Right cardiac atrium (tissue), 5 donors: ENCODE results near the gene BRI3BP. TPM values are rescaled to one million over a fixed set of nuclear protein-coding genes. Genes with fewer than 3 reads are reported as not detected.
"Not testable (repeated sequence)": the region's sequence is repeated elsewhere in the genome, so short reads cannot be mapped to it uniquely, and the experiment has no call there.

Experiments used
- ATAC-seq, 2 donors: fragments of 200-7000 bp; cut with Tn5 transposase; one replicate each; pipeline versions ENCODE4 v1.8.0 to v1.9.1; 2020; ENCODE audit warnings: moderate library complexity in 2 of 2, mild to moderate bottlenecking in 1 of 2
- DNase-seq, 3 donors: peaks; one replicate each; pipeline ENCODE4 v3.0.0-alpha.2; 2020
- H3K27ac ChIP-seq: one replicate; pipeline ENCODE4 v1.5.1; 2013; ENCODE audit warnings: mild to moderate bottlenecking, low read length, control low read depth, moderate library complexity
- H3K27me3 ChIP-seq: one replicate; pipeline ENCODE4 v1.6.1; 2013; ENCODE audit not compliant: control insufficient read depth, insufficient read depth
- H3K4me1 ChIP-seq: one replicate; pipeline ENCODE4 v1.6.1; 2013; ENCODE audit warnings: low read length; ENCODE audit not compliant: control insufficient read depth, insufficient read depth
- H3K4me3 ChIP-seq: one replicate; pipeline ENCODE4 v1.5.1; 2013; ENCODE audit warnings: low read length, control low read depth
- H3K9me3 ChIP-seq: one replicate; pipeline ENCODE4 v1.6.1; 2013; ENCODE audit warnings: low read length; ENCODE audit not compliant: control insufficient read depth
- WGBS: extraction: QIAGEN DNeasy Blood & Tissue Kit; methylation state at CpG from one replicate; pipeline ENCODE4 v1.1.7; 2013; 5-methylcytosine and 5-hydroxymethylcytosine counted together
- intact Hi-C, 4 donors: fragments of 100-400 bp; cut with DNase I; formaldehyde crosslinking; loops; one replicate each; pipeline versions ENCODE4 v1.11.0 to v1.14.0; 2022 to 2023
- polyA plus RNA-seq: library from polyadenylated mRNA; stranded (reverse); fragments of 200-250 nt; gene quantifications from one replicate; pipeline ENCODE4 v1.2.3, GENCODE V29; 2013
- total RNA-seq, 4 donors: library from RNA; stranded (reverse); fragmentation: NEBNext Ultra II Directional; extraction: Animal tissue kit (Norgen Biotek cat#: 25700); gene quantifications; one replicate each; pipeline ENCODE4 v1.2.1, GENCODE V29; 2021
- donor health status: healthy with polysubstance abuse.
- donor health status: DM: no; HTN: yes; CAD: no.
- donor health status: DM: no; HTN: no; CAD: no.
- donor health status: DM: no; HTN: yes; CAD: no; lungs with severe emphysema.
- donor health status: DM: yes; HTN: yes; CAD: no.

BRI3BP gene
- total and polyA plus RNA-seq, 5 donors = 1.4 to 6.1 (median 3.9) TPM

DNA sequence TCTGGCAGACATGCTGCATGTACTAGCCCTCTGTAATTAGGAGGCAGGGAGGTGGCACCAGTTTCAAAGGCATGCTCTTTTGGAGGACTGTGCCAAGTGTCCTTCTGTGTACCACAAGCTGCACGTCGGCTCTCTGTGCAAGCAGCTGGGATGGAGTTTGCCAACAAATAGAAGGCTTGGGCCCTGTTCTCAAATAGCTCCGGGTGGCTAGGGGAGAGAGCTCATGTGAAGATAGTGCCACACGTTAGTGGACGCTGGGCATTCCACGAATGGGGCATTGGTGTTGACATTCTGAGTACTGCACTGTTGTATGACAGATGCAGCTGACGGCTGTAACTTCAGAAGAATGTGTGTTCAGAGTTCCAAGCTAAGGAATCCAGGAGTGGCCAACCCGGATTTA, 76.2 kb downstream of the BRI3BP start:
- intact Hi-C loops = loop anchor here in 1 of 4 donors (10.0 kb wide), 1 partner anchor 75 kb away; the partner anchor contains the start of gene BRI3BP
- H3K9me3 ChIP-seq = no peaks in the 10 kb centered on the region
- ATAC-seq (peak in 1 of 2 donors; percentile 17), DNase-seq (no peak)
- H3K4me1 ChIP-seq = peaks cover 4% of the 10 kb centered on the region
- WGBS = 53% methylated on average over 8 of the region's 8 CpGs
- H3K27ac ChIP-seq = no peak overlapping the region
- no peak overlapping the region for H3K4me3 ChIP-seq
- H3K27me3 ChIP-seq = no peaks in the 10 kb centered on the region

DNA sequence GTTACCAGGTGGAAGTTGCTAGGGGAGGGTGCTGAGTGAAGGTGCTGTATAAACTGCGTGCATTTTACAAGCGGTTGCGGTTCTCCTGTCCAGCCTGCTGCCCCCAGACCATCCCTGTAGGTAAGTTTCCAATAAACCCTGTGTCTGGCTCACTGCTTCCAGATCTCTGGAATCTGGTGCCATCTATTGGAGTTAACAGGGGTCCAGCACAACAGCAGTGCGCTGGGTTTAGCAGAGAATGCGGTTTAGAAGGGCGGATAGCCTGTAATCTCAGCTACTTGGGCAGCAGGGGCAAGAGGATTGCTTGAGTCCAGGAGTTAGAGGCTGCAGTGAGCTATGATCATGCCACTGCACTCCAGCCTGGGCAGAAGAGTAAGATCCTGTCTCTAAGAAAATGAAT, 76.7 kb downstream of the BRI3BP start:
- intact Hi-C loops = no loop called here
- DNase-seq = no peak
- Histone ChIP-seq H3K4me3 (no peak overlapping the region), H3K9me3 (no peaks in the 10 kb centered on the region), H3K27me3 (no peaks in the 10 kb centered on the region), H3K27ac (peak overlapping the region; percentile 45), H3K4me1 (peaks cover 4% of the 10 kb centered on the region)
- 76% methylated on average over 6 of the region's 6 CpGs for WGBS
- ATAC-seq = no peak

DNA sequence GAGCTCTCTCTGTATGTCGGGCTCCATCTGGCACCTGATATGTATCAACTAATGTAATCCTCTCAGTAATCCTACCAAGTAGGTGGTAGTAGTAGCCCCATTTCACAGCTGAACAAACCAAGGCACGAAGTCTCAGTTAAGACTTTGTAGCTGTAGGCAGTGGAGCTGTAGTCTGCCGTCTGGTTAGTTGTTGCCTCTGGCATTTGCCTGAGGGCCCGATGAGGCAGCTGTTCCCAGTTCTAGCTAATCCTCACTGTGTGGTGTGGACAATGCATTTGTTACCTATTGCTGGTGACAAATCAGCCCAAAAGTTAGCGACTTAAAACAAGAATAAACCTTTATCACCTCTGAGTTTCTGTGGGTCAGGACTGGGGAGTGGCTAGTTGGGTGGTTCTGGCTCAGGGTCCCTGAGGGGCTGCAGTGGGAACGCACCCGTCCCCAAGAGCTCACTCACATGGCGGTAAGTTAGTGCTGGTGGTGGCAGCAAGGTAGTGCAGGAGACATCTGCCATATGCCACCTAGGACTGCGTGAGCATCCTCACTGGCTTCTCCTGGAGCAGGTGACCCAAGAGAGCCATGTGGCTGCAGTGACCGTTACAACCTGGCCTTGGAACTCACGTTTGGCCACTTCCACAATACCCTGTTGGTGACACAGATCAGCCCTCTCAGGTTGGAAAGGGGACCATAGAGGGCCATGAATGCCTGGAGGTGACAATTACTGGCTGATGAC, 77.4 kb downstream of the BRI3BP start:
- Histone ChIP-seq H3K9me3 (no peaks in the 10 kb centered on the region), H3K27ac (no peak overlapping the region), H3K4me1 (peaks cover 4% of the 10 kb centered on the region), H3K4me3 (no peak overlapping the region), H3K27me3 (no peaks in the 10 kb centered on the region)
- WGBS = 94% methylated on average over 11 of the region's 11 CpGs
- DNase-seq (no peak), ATAC-seq (no peak)
- intact Hi-C loops = no loop called here

DNA sequence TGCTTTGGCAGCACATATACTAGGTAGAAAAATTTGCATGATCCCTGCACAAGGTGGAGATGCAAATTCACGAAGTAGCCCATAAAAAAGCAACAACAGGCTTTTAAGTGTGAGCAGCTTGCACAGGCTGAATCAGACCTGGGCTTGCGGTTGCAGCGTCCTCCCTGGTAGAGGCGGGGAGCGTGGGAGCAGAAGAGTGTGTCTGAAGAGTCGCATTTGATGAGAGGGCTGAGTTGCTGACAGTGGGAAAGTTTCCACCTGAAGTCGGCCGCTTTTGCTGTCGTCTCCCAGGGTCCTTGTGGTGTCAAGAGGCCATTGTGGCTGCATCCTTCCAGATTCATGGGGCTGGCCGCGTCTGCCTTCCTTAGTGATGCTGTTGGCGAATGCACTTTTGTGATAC, 78.0 kb downstream of the BRI3BP start:
- Histone ChIP-seq H3K4me3 (no peak overlapping the region), H3K27ac (no peak overlapping the region), H3K9me3 (no peaks in the 10 kb centered on the region), H3K4me1 (peaks cover 4% of the 10 kb centered on the region), H3K27me3 (no peaks in the 10 kb centered on the region)
- no peak for ATAC-seq
- 90% methylated on average over 12 of the region's 12 CpGs for WGBS
- DNase-seq = no peak
- intact Hi-C loops = no loop called here

DNA sequence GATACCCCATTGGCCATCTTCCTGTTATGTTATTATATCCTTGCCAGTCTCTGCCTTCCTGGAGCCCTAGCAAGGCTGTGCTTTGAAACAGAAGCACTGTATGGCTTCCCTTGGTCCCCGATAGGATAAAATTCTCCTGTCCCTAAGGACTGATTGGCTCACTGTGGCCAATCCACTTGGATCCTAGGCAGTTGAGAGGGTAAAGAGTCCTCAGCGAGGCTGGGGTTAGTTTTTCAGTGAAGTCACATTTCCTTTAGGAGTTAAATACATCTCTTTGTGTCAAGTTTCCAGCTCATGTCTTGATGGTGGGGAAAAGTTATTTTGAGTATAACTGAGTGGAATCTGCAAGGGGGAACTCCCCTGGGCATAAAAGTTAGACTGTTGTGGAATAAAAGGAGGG, 79.1 kb downstream of the BRI3BP start:
- intact Hi-C loops = no loop called here
- WGBS = 81% methylated on average over 2 of the region's 2 CpGs
- Histone ChIP-seq H3K9me3 (no peaks in the 10 kb centered on the region), H3K4me1 (peaks cover 4% of the 10 kb centered on the region), H3K4me3 (no peak overlapping the region), H3K27ac (no peak overlapping the region), H3K27me3 (no peaks in the 10 kb centered on the region)
- DNase-seq (no peak), ATAC-seq (no peak)

DNA sequence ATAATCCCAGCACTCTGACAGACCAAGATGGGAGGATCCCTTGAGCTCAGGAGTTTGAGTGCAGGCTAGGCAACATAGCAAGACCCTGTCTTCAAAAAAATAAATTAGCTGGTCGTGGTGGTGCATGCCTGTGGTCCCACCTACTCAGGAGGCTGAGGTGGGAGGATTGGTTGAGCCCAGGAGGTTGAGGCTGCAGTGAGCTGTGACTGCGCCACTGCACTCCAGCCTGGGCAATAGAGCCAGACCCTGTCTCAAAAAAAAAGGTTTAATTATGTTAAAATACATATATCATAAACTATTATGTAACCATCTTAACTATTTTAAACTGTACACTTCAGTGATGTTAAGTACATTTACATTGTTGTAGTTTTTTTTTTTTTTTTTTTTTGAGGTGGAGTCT, 80.8 kb downstream of the BRI3BP start:
- DNase-seq, H3K27ac ChIP-seq, intact Hi-C loops, H3K27me3 ChIP-seq, H3K4me1 ChIP-seq, H3K9me3 ChIP-seq, ATAC-seq, H3K4me3 ChIP-seq: not testable (repeated sequence)
- 87% methylated on average over 2 of the region's 2 CpGs for WGBS

DNA sequence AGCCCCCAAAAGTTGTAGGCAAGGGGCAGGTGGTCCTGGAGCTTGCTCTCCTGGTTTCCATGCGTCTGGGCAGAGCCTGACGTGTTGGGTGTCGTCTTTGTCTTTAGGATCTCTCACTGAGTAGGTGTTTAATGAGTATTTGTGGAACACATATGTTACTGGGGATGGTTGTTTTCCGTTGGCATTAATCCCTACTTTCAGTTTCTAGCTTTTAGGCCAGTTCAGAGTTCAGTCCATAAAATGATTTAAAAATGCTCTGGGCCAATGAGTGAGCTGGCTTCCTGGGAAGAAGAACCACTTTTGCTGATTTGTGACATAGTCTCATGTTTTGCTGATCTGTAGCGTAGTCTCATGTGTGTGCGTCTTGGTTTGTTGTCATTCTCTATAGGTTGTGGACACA, 82.7 kb downstream of the BRI3BP start:
- 97% methylated on average over 6 of the region's 6 CpGs for WGBS

DNA sequence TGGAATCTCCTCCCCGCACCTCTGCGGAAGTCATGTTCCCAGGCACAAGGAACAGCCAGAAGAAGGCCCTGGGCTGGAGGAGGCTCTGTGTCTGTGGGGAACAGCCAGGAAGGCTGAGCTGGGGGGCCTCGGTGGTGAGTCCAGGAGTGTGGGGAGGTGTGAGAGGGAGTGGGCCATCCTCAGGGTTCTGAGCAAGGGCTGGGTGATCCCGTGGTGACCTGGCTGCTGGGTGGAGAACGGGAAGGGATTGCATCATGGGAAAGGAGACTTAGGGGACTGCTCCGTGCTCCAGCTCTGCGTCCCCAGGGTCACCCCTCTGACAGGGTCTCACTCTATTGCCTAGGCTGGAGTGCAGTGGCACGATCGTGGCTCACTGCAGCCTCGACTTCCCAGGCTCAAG, 85.6 kb downstream of the BRI3BP start:
- H3K4me3 ChIP-seq = no peak overlapping the region
- no peaks in the 10 kb centered on the region for H3K9me3 ChIP-seq
- H3K4me1 ChIP-seq = no peaks in the 10 kb centered on the region
- peak in 1 of 2 donors; percentile 24 for ATAC-seq
- no peak for DNase-seq
- H3K27me3 ChIP-seq = no peaks in the 10 kb centered on the region
- intact Hi-C loops = no loop called here
- no peak overlapping the region for H3K27ac ChIP-seq
- 86% methylated on average over 10 of the region's 10 CpGs for WGBS

More for the DNA sequence above, 82.7 kb downstream of the BRI3BP start:
- Histone ChIP-seq H3K27me3 (no peaks in the 10 kb centered on the region), H3K4me1 (no peaks in the 10 kb centered on the region), H3K9me3 (no peaks in the 10 kb centered on the region), H3K27ac (no peak overlapping the region), H3K4me3 (no peak overlapping the region)
- intact Hi-C loops = no loop called here
- ATAC-seq = no peak
- DNase-seq = no peak

DNA sequence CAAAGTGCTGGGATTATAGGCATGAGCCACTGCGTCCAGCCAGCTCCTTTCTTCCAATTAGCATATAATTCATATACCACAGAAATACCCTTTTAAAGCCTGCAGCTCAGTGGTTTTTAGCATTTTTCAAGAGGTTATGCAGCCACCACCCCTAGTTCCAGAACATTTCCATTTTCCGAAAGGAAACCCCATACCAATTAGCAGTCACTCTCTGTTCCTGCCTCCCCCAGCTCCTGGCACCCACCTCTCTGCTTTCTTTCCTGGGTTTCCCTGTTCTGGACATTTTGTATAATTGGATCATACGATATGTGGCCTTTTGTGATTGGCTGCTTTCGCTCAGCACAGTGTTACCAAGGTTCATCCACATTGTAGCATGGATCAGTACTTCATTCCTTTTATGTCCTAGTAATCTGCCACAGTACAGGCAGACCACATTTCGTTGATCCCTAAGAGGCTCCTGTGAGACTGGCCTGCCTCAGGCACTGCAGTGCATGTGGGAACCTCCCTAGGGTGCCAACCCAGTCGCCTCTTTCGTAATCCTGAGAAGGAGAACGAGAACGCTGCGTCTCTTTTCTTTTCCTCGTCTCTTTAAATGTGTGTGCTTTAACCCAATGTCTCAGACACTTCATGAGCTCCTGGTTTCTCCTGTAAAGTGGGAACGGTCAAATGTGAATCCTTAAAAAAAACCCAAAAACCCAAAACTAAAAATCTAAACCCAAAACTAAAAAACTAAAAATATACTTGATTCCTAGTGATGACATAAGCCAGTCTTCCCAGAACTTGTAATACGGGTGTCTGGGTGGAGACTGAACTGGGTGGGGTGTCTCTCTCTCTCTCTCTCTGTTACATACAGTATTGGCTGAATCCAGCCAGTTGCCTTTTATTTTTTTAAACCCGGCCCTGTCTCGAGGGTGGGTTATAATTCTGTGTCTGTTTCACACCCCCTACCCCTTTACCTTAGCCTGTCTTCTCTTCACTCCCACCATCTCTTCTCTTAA, 86.5 kb downstream of the BRI3BP start:
- Histone ChIP-seq H3K4me3 (no peak overlapping the region), H3K9me3 (no peaks in the 10 kb centered on the region), H3K4me1 (no peaks in the 10 kb centered on the region), H3K27ac (no peak overlapping the region), H3K27me3 (no peaks in the 10 kb centered on the region)
- ATAC-seq = peak; percentile 80 to 85
- 77% methylated on average over 15 of the region's 15 CpGs for WGBS
- peak in 2 of 3 donors; percentile 66 to 79 for DNase-seq
- intact Hi-C loops = no loop called here
